GM10847 (cell line): ENCODE results near the gene PPIL4.

Experiments used
- POLR2A ChIP-seq: IDR thresholded peaks from 2 replicates; pipeline ENCODE4 v1.6.1; 2011; ENCODE audit not compliant: insufficient read length; ENCODE audit errors: extremely low read depth

The PPIL4 gene

GRCh38 chr6:149497365-149497764, 48.5 kb downstream of the PPIL4 start:
- no peak for TF ChIP-seq POLR2A

GRCh38 chr6:149493761-149494320, 52.0 kb downstream of the PPIL4 start:
- TF ChIP-seq POLR2A, result no peak

- no peak for TF ChIP-seq POLR2A
Observed at GRCh38 chr6:149492798-149493343, 53.0 kb downstream of the PPIL4 start.

- TF ChIP-seq POLR2A, result no peak
Observed at GRCh38 chr6:149489967-149490366, 55.9 kb downstream of the PPIL4 start.

GRCh38 chr6:149488815-149489214, 57.0 kb downstream of the PPIL4 start:
- no peak for TF ChIP-seq POLR2A

- no peak for TF ChIP-seq POLR2A
Observed at GRCh38 chr6:149487316-149487715, 58.5 kb downstream of the PPIL4 start.

- peak; percentile 25 for TF ChIP-seq POLR2A
Observed at GRCh38 chr6:149484733-149485700, 60.8 kb downstream of the PPIL4 start, which contains the start of gene ZC3H12D. TSS of gene ZC3H12D (minus strand) at chr6:149485014. CDS start at chr6:149474543, 10,471 bp downstream.

GRCh38 chr6:149483849-149484655, 61.8 kb downstream of the PPIL4 start:
- no peak for TF ChIP-seq POLR2A

GRCh38 chr6:149483334-149483725, 62.5 kb downstream of the PPIL4 start:
- no peak for TF ChIP-seq POLR2A

GRCh38 chr6:149482545-149483333, 63.1 kb downstream of the PPIL4 start:
- TF ChIP-seq POLR2A, result no peak

- TF ChIP-seq POLR2A, result no peak
Observed at GRCh38 chr6:149480502-149481280, 65.2 kb downstream of the PPIL4 start.

- TF ChIP-seq POLR2A, result no peak
Observed at GRCh38 chr6:149478631-149479314, 67.1 kb downstream of the PPIL4 start.

GRCh38 chr6:149477544-149477943, 68.3 kb downstream of the PPIL4 start:
- no peak for TF ChIP-seq POLR2A

- no peak for TF ChIP-seq POLR2A
Observed at GRCh38 chr6:149476789-149477455, 68.9 kb downstream of the PPIL4 start.
